HG03520 (cell line): ENCODE measurements around the gene TSPAN14.
A peak's percentile ranks its signal among the peaks of the same experiment; 100 is the strongest.
"Not testable (repeated sequence)": the region's sequence is repeated elsewhere in the genome, so short reads cannot be mapped to it uniquely, and the experiment has no call there.

Experiments used
- ATAC-seq: cut with Tn5 transposase; IDR thresholded peaks from one replicate; pipeline ENCODE4 v1.9.1; 2021; ENCODE audit warnings: mild to moderate bottlenecking, moderate library complexity; ENCODE audit not compliant: unreplicated experiment

The TSPAN14 gene

GRCh38 chr10:80453842-80454512 lies at the start of gene TSPAN14:
Gene TSPAN14 (plus strand): TSS chr10:80454310. CDS start chr10:80489234, 34,924 bp downstream.
- ATAC-seq: peak; percentile 64

- no peak for ATAC-seq
These were observed 49.1 kb upstream of the TSPAN14 start for GRCh38 chr10:80405035-80405434.

GRCh38 chr10:80405626-80406025 lies 48.5 kb upstream of the TSPAN14 start:
- no peak for ATAC-seq

- ATAC-seq: no peak
These were observed 47.9 kb upstream of the TSPAN14 start for GRCh38 chr10:80406204-80406603.

GRCh38 chr10:80407812-80408241 lies 46.3 kb upstream of the TSPAN14 start:
- peak; percentile 15 for ATAC-seq

GRCh38 chr10:80408242-80409101 lies 45.6 kb upstream of the TSPAN14 start, which contains the start of gene PRXL2A:
Gene PRXL2A (plus strand): TSS chr10:80408551. CDS start chr10:80420468, 11,917 bp downstream.
- ATAC-seq: peak; percentile 89

GRCh38 chr10:80409121-80409520 lies 45.0 kb upstream of the TSPAN14 start:
- no peak for ATAC-seq

GRCh38 chr10:80410122-80410521 lies 44.0 kb upstream of the TSPAN14 start:
- ATAC-seq: no peak

- no peak for ATAC-seq
These were observed 43.4 kb upstream of the TSPAN14 start for GRCh38 chr10:80410578-80411145.

GRCh38 chr10:80411267-80411668 lies 42.8 kb upstream of the TSPAN14 start:
- no peak for ATAC-seq

- no peak for ATAC-seq
These were observed 42.4 kb upstream of the TSPAN14 start for GRCh38 chr10:80411681-80412220.

GRCh38 chr10:80412486-80412885 lies 41.6 kb upstream of the TSPAN14 start:
- ATAC-seq: no peak

- ATAC-seq: no peak
These were observed 40.7 kb upstream of the TSPAN14 start for GRCh38 chr10:80413271-80413996.

GRCh38 chr10:80414142-80414895 lies 39.8 kb upstream of the TSPAN14 start:
- no peak for ATAC-seq

GRCh38 chr10:80415734-80416478 lies 38.2 kb upstream of the TSPAN14 start:
- no peak for ATAC-seq

GRCh38 chr10:80416479-80417098 lies 37.5 kb upstream of the TSPAN14 start:
- no peak for ATAC-seq

- ATAC-seq: not testable (repeated sequence)
These were observed 36.9 kb upstream of the TSPAN14 start for GRCh38 chr10:80417256-80417655.

GRCh38 chr10:80421050-80421706 lies 32.9 kb upstream of the TSPAN14 start:
- ATAC-seq: peak; percentile 15
